HepG2 (cell line): ENCODE measurements around the gene NAGS. TPM values are rescaled to one million over a fixed set of nuclear protein-coding genes. Genes with fewer than 3 reads are reported as not detected.

Source experiments
- ATAC-seq: fragments of 200-7000 bp; cut with Tn5 transposase; 3 replicates; pipeline ENCODE4 v1.9.1; 2020; ENCODE audit warnings: mild to moderate bottlenecking, moderate library complexity
- BruUV-seq: library from RNA; stranded (reverse); fragments of 400-500 nt; replicated peaks from 2 replicates; lab custom pipeline; 2021; lab: Mats Ljungman, UMichigan
- CTCF ChIA-PET: fragments of 300-600 bp; formaldehyde crosslinking; extraction: SDS; loops from one replicate; lab custom pipeline; 2021; ENCODE audit warnings: low total read pairs, inconsistent platforms, low intra/inter-chr PET ratio; lab: Yijun Ruan, JAX
- POLR2A ChIA-PET: fragments of 350-600 bp; sonication (Branson Sonifier 250); formaldehyde crosslinking; loops from one replicate; lab custom pipeline; 2020; ENCODE audit warnings: antibody characterized with exemption, inconsistent platforms; lab: Yijun Ruan, JAX
- DNase-seq: peaks from one replicate; pipeline ENCODE4 v3.0.0-alpha.2; 2015; ENCODE audit warnings: low spot score
- FAIRE-seq: peaks from 3 replicates; lab custom pipeline; 2011; peaks lifted over from hg19 to GRCh38; lab: Jason Lieb, UNC
- H2AFZ ChIP-seq: one replicate; pipeline ENCODE4 v1.6.1; 2011; ENCODE audit warnings: low read length, inconsistent platforms
- H3K27ac ChIP-seq: fragments of 300-600 bp; 3 replicates; pipeline ENCODE4 v1.8.0; 2011; ENCODE audit warnings: mixed run types, mild to moderate bottlenecking, mixed read lengths, low read length, inconsistent platforms; ENCODE audit not compliant: insufficient read depth; ENCODE audit errors: extremely low read length
- H3K27me3 ChIP-seq, 2 experiments: fragments of 200-600 bp in 1 of 2; 2 replicates in 1 of 2; 3 replicates in 1 of 2; pipeline versions ENCODE4 v1.6.0 to v1.8.0; 2011; ENCODE audit warnings: low read length in 2 of 2, mild to moderate bottlenecking in 2 of 2, moderate library complexity in 2 of 2, inconsistent platforms in 1 of 2; ENCODE audit not compliant: insufficient read depth in 2 of 2, control insufficient read depth in 1 of 2
- H3K36me3 ChIP-seq, 2 experiments: fragments of 200-600 bp in 1 of 2; replicated peaks in 1 of 2; 2 replicates in 1 of 2; 3 replicates in 1 of 2; pipeline versions ENCODE4 v1.5.1 to v1.8.0; 2011; ENCODE audit warnings: low read length in 2 of 2, inconsistent platforms in 1 of 2; ENCODE audit not compliant: insufficient read depth in 2 of 2, control insufficient read depth in 1 of 2
- H3K4me1 ChIP-seq: 2 replicates; pipeline ENCODE4 v1.5.1; 2012; ENCODE audit warnings: low read length, inconsistent platforms; ENCODE audit not compliant: insufficient read depth
- H3K4me2 ChIP-seq: 2 replicates; pipeline ENCODE4 v1.6.0; 2011; ENCODE audit warnings: low read depth, low read length, inconsistent platforms
- H3K4me3 ChIP-seq, 3 experiments: fragments of 200-600 bp in 1 of 3; sonication (generic), shearing (Covaris generic) in 1 of 3; replicated peaks in 1 of 3; 2 replicates each; pipeline ENCODE4 v1.5.1; 2011 to 2016; ENCODE audit warnings: low read length in 3 of 3, inconsistent platforms in 2 of 3, low read depth in 2 of 3, mild to moderate bottlenecking in 2 of 3, control low read depth in 1 of 3, mixed read lengths in 1 of 3; ENCODE audit not compliant: insufficient read depth in 1 of 3
- H3K79me2 ChIP-seq: one replicate; pipeline ENCODE4 v1.6.1; 2011; ENCODE audit warnings: low read length, inconsistent platforms; ENCODE audit not compliant: insufficient read depth
- H3K9ac ChIP-seq: 2 replicates; pipeline ENCODE4 v1.6.0; 2011; ENCODE audit warnings: mild to moderate bottlenecking, low read depth, low read length, inconsistent platforms; ENCODE audit not compliant: insufficient read depth
- H3K9me3 ChIP-seq: 2 replicates; pipeline ENCODE4 v1.5.1; 2012; ENCODE audit warnings: mild to moderate bottlenecking, low read length
- H4K20me1 ChIP-seq: 2 replicates; pipeline ENCODE4 v1.6.0; 2011; ENCODE audit warnings: inconsistent platforms, mild to moderate bottlenecking, low read length, moderate library complexity; ENCODE audit not compliant: insufficient read depth
- CENPBD1 ChIP-seq: sonication (generic); formaldehyde crosslinking; IDR thresholded peaks from 2 replicates; pipeline ENCODE4 v1.8.0; 2022; ENCODE audit warnings: missing genetic modification reagents, low read depth, mild to moderate bottlenecking, borderline replicate concordance
- FOSL1 ChIP-seq: sonication (generic); formaldehyde crosslinking; IDR thresholded peaks from 2 replicates; pipeline ENCODE4 v1.9.0; 2021; ENCODE audit warnings: missing genetic modification reagents, borderline replicate concordance
- FOXA1 ChIP-seq, 2 experiments: fragments of 450-650 bp in 1 of 2; sonication (generic) in 1 of 2; formaldehyde crosslinking in 1 of 2; IDR thresholded peaks; 2 replicates each; pipeline versions ENCODE4 v1.4.0 to v1.6.1; 2016 to 2020; ENCODE audit warnings: missing genetic modification reagents in 1 of 2
- NFYC ChIP-seq: IDR thresholded peaks from 2 replicates; pipeline ENCODE4 v1.6.1; 2016; ENCODE audit warnings: missing genetic modification reagents, missing compliant biosample characterization
- ZBTB25 ChIP-seq: IDR thresholded peaks from 2 replicates; pipeline ENCODE4 v1.6.1; 2018; ENCODE audit warnings: missing genetic modification reagents
- ZNF264 ChIP-seq: sonication (generic); formaldehyde crosslinking; IDR thresholded peaks from 2 replicates; pipeline ENCODE4 v1.4.0; 2020; ENCODE audit warnings: missing genetic modification reagents
- ZNF749 ChIP-seq: sonication (generic); formaldehyde crosslinking; IDR thresholded peaks from 2 replicates; pipeline ENCODE4 v1.8.0; 2022; ENCODE audit warnings: mild to moderate bottlenecking, missing genetic modification reagents, moderate library complexity, borderline replicate concordance
- WGBS: methylation state at CpG from one replicate; pipeline ENCODE4 v1.1.6; 2017; ENCODE audit warnings: low lambda C conversion rate; 5-methylcytosine and 5-hydroxymethylcytosine counted together
- in situ Hi-C: cut with HindIII; loops from 2 replicates; pipeline ENCODE4 v1.10.0; 2017; ENCODE audit warnings: low pct_unique_long_range_greater_than_20kb; ENCODE audit not compliant: extremely low pct_ligation_motif_present
- intact Hi-C: fragments of 100-400 bp; cut with micrococcal nuclease; formaldehyde crosslinking; loops from one replicate; pipeline ENCODE4 v1.10.0; 2022; ENCODE audit not compliant: unreplicated experiment
- polyA plus RNA-seq, 8 experiments: library from polyadenylated mRNA; depleted of rRNA in 3 of 8; stranded (reverse) in 7 of 8; unstranded in 1 of 8; fragments of >200 nt; fragmentation: Illumina TruSeq in 4 of 8; extraction: Trizol in 4 of 8; gene quantifications; 2 replicates each; pipeline versions ENCODE4 v1.2.1 to v1.2.3, GENCODE V29; 2011 to 2016; ENCODE audit warnings: low read depth in 4 of 8, missing spikeins in 1 of 8, mixed read lengths in 1 of 8; ENCODE audit not compliant: insufficient read depth in 1 of 8
- total RNA-seq, 5 experiments: library from RNA; depleted of rRNA; stranded (reverse); fragments of >200 nt; fragmentation: Illumina TruSeq; extraction: Trizol; gene quantifications; 2 replicates each; pipeline ENCODE4 v1.2.3, GENCODE V29; 2016; ENCODE audit warnings: low read depth in 1 of 5

NAGS gene
- total and polyA plus RNA-seq, 2 of the 13 experiments (the other 11 are each of a cell fraction or from before 2014, with no cell fraction given) = 4.3 to 5.1 TPM

- Histone ChIP-seq H3K27ac (no peak overlapping the region), H3K27me3 (peaks cover 6 to 72% of the 10 kb centered on the region in 2 experiments), H2AFZ (no peak overlapping the region), H3K9ac (no peak overlapping the region), H3K4me2 (no peak overlapping the region), H3K4me3 (no peak overlapping the region), H3K4me1 (peaks cover 21% of the 10 kb centered on the region), H3K9me3 (no peaks in the 10 kb centered on the region), H3K36me3 (no peaks in the 10 kb centered on the region), H4K20me1 (no peaks in the 10 kb centered on the region), H3K79me2 (no peaks in the 10 kb centered on the region)
- ChIA-PET CTCF (no interaction called here), POLR2A (no interaction called here)
- no peak for TF ChIP-seq ZBTB25
- in situ Hi-C loops (no loop called here), intact Hi-C loops (no loop called here)
- FAIRE-seq (no peak), DNase-seq (no peak), ATAC-seq (no peak)
- WGBS = 15% methylated on average over 11 of the region's 12 CpGs
- no TSS peak for BruUV-seq
These were observed 17.0 kb upstream of the NAGS start for GRCh38 chr17:43987131-43988021.

GRCh38 chr17:43988301-43988700 lies 16.1 kb upstream of the NAGS start:
- H3K4me2 ChIP-seq = no peak overlapping the region
- H3K79me2 ChIP-seq = no peaks in the 10 kb centered on the region
- no peaks in the 10 kb centered on the region for H3K36me3 ChIP-seq
- intact Hi-C loops = no loop called here
- ATAC-seq (no peak), DNase-seq (no peak), FAIRE-seq (no peak)
- no TSS peak for BruUV-seq
- 47% methylated on average over 9 of the region's 9 CpGs for WGBS
- H3K27ac ChIP-seq = no peak overlapping the region
- TF ChIP-seq NFYC (CRISPR knock-in tag) = no peak
- TF ChIP-seq FOXA1 (IDR thresholded peaks at IDR 0.05) = no peak
- TF ChIP-seq FOXA1 (CRISPR knock-in tag; IDR thresholded peaks at IDR 0.05) = no peak
- TF ChIP-seq CENPBD1 (CRISPR knock-in tag) = no peak
- TF ChIP-seq FOSL1 (CRISPR knock-in tag) = no peak
- TF ChIP-seq ZNF264 (CRISPR knock-in tag) = no peak
- TF ChIP-seq ZNF749 (CRISPR knock-in tag) = no peak
- H4K20me1 ChIP-seq = no peaks in the 10 kb centered on the region
- H3K9me3 ChIP-seq = no peaks in the 10 kb centered on the region
- peaks cover 12% of the 10 kb centered on the region for H3K4me1 ChIP-seq
- no peak overlapping the region for H3K9ac ChIP-seq
- in situ Hi-C loops = no loop called here
- H2AFZ ChIP-seq = no peak overlapping the region
- POLR2A ChIA-PET = no interaction called here
- H3K27me3 ChIP-seq = peaks cover 5 to 71% of the 10 kb centered on the region in 2 experiments; a peak in 4 of 5 replicates
- CTCF ChIA-PET = no interaction called here
- H3K4me3 ChIP-seq = no peak overlapping the region
